HepG2 (cell line): ENCODE data around the gene VAMP2. TPM values are rescaled to one million over a fixed set of nuclear protein-coding genes. Genes with fewer than 3 reads are reported as not detected.

Experiments
- ARID2 ChIP-seq: sonication (generic); formaldehyde crosslinking; IDR thresholded peaks from 2 replicates; pipeline ENCODE4 v1.8.1; 2022; ENCODE audit warnings: mild to moderate bottlenecking, missing genetic modification reagents, borderline replicate concordance
- ARNTL ChIP-seq: sonication (generic); formaldehyde crosslinking; IDR thresholded peaks from 2 replicates; pipeline ENCODE4 v1.4.0; 2020; ENCODE audit warnings: mild to moderate bottlenecking, missing genetic modification reagents
- FOXO1 ChIP-seq: sonication (generic); formaldehyde crosslinking; IDR thresholded peaks from 2 replicates; pipeline ENCODE4 v1.4.0; 2020; ENCODE audit warnings: missing genetic modification reagents
- HMG20A ChIP-seq: IDR thresholded peaks from 2 replicates; pipeline ENCODE4 v1.6.1; 2016; ENCODE audit warnings: borderline replicate concordance
- LRRFIP1 ChIP-seq: sonication (generic); formaldehyde crosslinking; conservative IDR thresholded peaks from 2 replicates; pipeline ENCODE4 v1.4.0; 2020; ENCODE audit warnings: missing genetic modification reagents
- MTF2 ChIP-seq: sonication (generic); formaldehyde crosslinking; IDR thresholded peaks from 2 replicates; pipeline ENCODE4 v1.5.0; 2020; ENCODE audit warnings: missing genetic modification reagents, borderline replicate concordance
- NCOA2 ChIP-seq: sonication (generic); formaldehyde crosslinking; IDR thresholded peaks from 2 replicates; pipeline ENCODE4 v1.8.0; 2022; ENCODE audit warnings: inconsistent platforms
- RFX5 ChIP-seq: IDR thresholded peaks from 2 replicates; pipeline ENCODE4 v1.6.1; 2011; ENCODE audit warnings: low read depth, low read length, improper control_type of control experiment
- SOX5 ChIP-seq: IDR thresholded peaks from 2 replicates; pipeline ENCODE4 v1.6.1; 2016; ENCODE audit warnings: borderline replicate concordance
- ZC3H4 ChIP-seq: sonication (generic); formaldehyde crosslinking; IDR thresholded peaks from 2 replicates; pipeline ENCODE4 v1.4.0; 2020; ENCODE audit warnings: missing genetic modification reagents, borderline replicate concordance
- ZNF136 ChIP-seq: sonication (generic); formaldehyde crosslinking; IDR thresholded peaks from 2 replicates; pipeline ENCODE4 v1.8.1; 2022; ENCODE audit warnings: low read depth, mild to moderate bottlenecking, moderate library complexity, missing genetic modification reagents
- ZNF232 ChIP-seq: sonication (generic); formaldehyde crosslinking; IDR thresholded peaks from 2 replicates; pipeline ENCODE4 v1.4.0; 2020; ENCODE audit warnings: missing genetic modification reagents, borderline replicate concordance
- ZNF282 ChIP-seq: fragments of 450-650 bp; IDR thresholded peaks from 2 replicates; pipeline ENCODE4 v1.6.1; 2018; ENCODE audit not compliant: partially characterized antibody
- ZNF331 ChIP-seq: sonication (generic); formaldehyde crosslinking; IDR thresholded peaks from 2 replicates; pipeline ENCODE4 v1.4.0; 2020; ENCODE audit warnings: missing genetic modification reagents
- ZNF513 ChIP-seq: sonication (generic); formaldehyde crosslinking; conservative IDR thresholded peaks from 2 replicates; pipeline ENCODE4 v1.5.0; 2020; ENCODE audit warnings: missing genetic modification reagents
- ZNF639 ChIP-seq: conservative IDR thresholded peaks from 2 replicates; pipeline ENCODE4 v1.6.1; 2018; ENCODE audit warnings: missing genetic modification reagents
- ZSCAN5A ChIP-seq: sonication (generic); formaldehyde crosslinking; IDR thresholded peaks from 2 replicates; pipeline ENCODE4 v1.8.0; 2022; ENCODE audit warnings: mild to moderate bottlenecking, missing genetic modification reagents, borderline replicate concordance
- polyA plus RNA-seq, 8 experiments: library from polyadenylated mRNA; depleted of rRNA in 3 of 8; stranded (reverse) in 7 of 8; unstranded in 1 of 8; fragments of >200 nt; fragmentation: Illumina TruSeq in 4 of 8; extraction: Trizol in 4 of 8; gene quantifications; 2 replicates each; pipeline versions ENCODE4 v1.2.1 to v1.2.3, GENCODE V29; 2011 to 2016; ENCODE audit warnings: low read depth in 4 of 8, missing spikeins in 1 of 8, mixed read lengths in 1 of 8; ENCODE audit not compliant: insufficient read depth in 1 of 8
- total RNA-seq, 5 experiments: library from RNA; depleted of rRNA; stranded (reverse); fragments of >200 nt; fragmentation: Illumina TruSeq; extraction: Trizol; gene quantifications; 2 replicates each; pipeline ENCODE4 v1.2.3, GENCODE V29; 2016; ENCODE audit warnings: low read depth in 1 of 5
- TF ChIP-seq, protein P1 (sequence below): sonication (generic); formaldehyde crosslinking; IDR thresholded peaks from 2 replicates; pipeline ENCODE4 v1.8.0; 2022; ENCODE audit warnings: missing genetic modification reagents, mild to moderate bottlenecking, borderline replicate concordance
- TF ChIP-seq, protein P2 (sequence below): IDR thresholded peaks from 2 replicates; pipeline ENCODE4 v1.6.1; 2016; ENCODE audit warnings: missing compliant biosample characterization, missing genetic modification reagents, borderline replicate concordance

VAMP2 gene
- total and polyA plus RNA-seq, 2 of the 13 experiments (the other 11 are each of a cell fraction or from before 2014, with no cell fraction given): 3.9 to 17.2 TPM

GRCh38 chr17:8185582-8186445 lies 23.1 kb upstream of the VAMP2 start (continued):
- TF ChIP-seq, protein P1, sequence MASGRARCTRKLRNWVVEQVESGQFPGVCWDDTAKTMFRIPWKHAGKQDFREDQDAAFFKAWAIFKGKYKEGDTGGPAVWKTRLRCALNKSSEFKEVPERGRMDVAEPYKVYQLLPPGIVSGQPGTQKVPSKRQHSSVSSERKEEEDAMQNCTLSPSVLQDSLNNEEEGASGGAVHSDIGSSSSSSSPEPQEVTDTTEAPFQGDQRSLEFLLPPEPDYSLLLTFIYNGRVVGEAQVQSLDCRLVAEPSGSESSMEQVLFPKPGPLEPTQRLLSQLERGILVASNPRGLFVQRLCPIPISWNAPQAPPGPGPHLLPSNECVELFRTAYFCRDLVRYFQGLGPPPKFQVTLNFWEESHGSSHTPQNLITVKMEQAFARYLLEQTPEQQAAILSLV (CRISPR knock-in tag): peak; percentile 23; the same call in 1 of the 2 replicates
- TF ChIP-seq FOXO1 (CRISPR knock-in tag): no peak; the same call in 1 of the 2 replicates
- no peak for TF ChIP-seq ZNF136 (CRISPR knock-in tag)
- no peak for TF ChIP-seq ZNF282
- TF ChIP-seq, protein P2, sequence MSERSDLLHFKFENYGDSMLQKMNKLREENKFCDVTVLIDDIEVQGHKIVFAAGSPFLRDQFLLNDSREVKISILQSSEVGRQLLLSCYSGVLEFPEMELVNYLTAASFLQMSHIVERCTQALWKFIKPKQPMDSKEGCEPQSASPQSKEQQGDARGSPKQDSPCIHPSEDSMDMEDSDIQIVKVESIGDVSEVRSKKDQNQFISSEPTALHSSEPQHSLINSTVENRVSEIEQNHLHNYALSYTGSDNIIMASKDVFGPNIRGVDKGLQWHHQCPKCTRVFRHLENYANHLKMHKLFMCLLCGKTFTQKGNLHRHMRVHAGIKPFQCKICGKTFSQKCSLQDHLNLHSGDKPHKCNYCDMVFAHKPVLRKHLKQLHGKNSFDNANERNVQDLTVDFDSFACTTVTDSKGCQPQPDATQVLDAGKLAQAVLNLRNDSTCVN (CRISPR knock-in tag): peak; percentile 50; the same call in 1 of the 2 replicates
- TF ChIP-seq RFX5: no peak
- TF ChIP-seq ZC3H4 (CRISPR knock-in tag): no peak
- TF ChIP-seq ARNTL: no peak
- peak; percentile 76; the same call in 1 of the 2 replicates for TF ChIP-seq ZNF331 (CRISPR knock-in tag)
- peak; percentile 46; the same call in 1 of the 2 replicates for TF ChIP-seq ZNF232 (CRISPR knock-in tag)
- no peak for TF ChIP-seq NCOA2
- TF ChIP-seq ZNF639 (CRISPR knock-in tag): no peak
- no peak for TF ChIP-seq LRRFIP1 (CRISPR knock-in tag)
- peak; percentile 24; the same call in 1 of the 2 replicates for TF ChIP-seq ARID2
- TF ChIP-seq HMG20A: no peak
- no peak for TF ChIP-seq ZNF513 (CRISPR knock-in tag)
- no peak for TF ChIP-seq SOX5 (CRISPR knock-in tag)
- TF ChIP-seq ZSCAN5A (CRISPR knock-in tag): peak; percentile 40; the same call in 1 of the 2 replicates
- no peak for TF ChIP-seq MTF2 (CRISPR knock-in tag)
